ENCODE data around the gene LUZP4. TPM values are rescaled to one million over a fixed set of nuclear protein-coding genes. Genes with fewer than 3 reads are reported as not detected.

Gene LUZP4
- total RNA-seq, 1 experiment from 2014 or later, result not detected

DNA sequence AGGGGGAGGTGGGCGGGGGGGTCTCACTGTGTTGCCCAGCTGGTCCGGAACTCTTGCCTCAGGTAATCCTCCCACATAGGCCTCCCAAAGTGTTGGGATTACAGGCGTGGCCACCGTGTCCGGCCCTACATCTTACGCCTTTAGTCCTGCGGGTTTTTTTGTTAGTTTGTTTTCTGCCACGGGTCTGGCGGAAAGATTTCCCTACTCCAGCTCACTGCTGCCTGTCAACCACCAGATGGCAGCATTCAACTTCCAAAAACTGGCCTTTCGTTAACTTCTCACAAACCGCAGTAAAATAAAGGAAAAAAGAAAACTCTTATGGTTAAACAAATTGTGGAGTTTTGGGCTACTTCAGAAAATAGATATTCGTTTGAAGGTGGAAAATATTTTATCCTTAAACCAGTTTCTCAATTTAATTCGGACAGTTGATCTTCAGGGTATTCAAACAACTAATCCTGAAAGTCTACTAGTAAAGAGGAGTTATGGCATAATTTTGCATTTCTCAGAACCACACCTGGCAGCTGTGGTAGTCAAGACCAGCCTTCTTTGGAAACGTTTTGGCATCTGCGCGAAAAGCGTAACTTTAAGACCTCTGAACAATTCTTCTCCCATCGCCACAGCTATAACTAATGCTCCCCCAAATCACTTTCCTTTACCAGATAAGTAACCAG is 41.1 kb downstream of the LUZP4 start:
- Histone ChIP-seq H3K27me3 (ENCODE audit: insufficient read depth, low read depth) (no peaks in the 10 kb centered on the region), H3K4me2 (peak overlapping the region; percentile 9), H3K36me3 (ENCODE audit: low read depth) (no peaks in the 10 kb centered on the region), H3K4me1 (replicated peaks; ENCODE audit: insufficient read depth) (0 out of 2 replicates have a peak, but pooled peaks cover 6% of the 10 kb centered on the region), H3F3A (ENCODE audit: insufficient read depth, low read depth) (no peaks in the 10 kb centered on the region), H4K20me1 (ENCODE audit: insufficient read depth) (no peaks in the 10 kb centered on the region), H2AFZ (no peak overlapping the region), H3K9me3 (ENCODE audit: insufficient read depth, low read depth) (no peaks in the 10 kb centered on the region), H3K4me3 (no peak overlapping the region), H3K9me2 (ENCODE audit: insufficient read depth) (no peaks in the 10 kb centered on the region), H3K79me2 (ENCODE audit: low read depth) (no peaks in the 10 kb centered on the region), H3K27ac (no peak overlapping the region)
- TF ChIP-seq, protein P1, sequence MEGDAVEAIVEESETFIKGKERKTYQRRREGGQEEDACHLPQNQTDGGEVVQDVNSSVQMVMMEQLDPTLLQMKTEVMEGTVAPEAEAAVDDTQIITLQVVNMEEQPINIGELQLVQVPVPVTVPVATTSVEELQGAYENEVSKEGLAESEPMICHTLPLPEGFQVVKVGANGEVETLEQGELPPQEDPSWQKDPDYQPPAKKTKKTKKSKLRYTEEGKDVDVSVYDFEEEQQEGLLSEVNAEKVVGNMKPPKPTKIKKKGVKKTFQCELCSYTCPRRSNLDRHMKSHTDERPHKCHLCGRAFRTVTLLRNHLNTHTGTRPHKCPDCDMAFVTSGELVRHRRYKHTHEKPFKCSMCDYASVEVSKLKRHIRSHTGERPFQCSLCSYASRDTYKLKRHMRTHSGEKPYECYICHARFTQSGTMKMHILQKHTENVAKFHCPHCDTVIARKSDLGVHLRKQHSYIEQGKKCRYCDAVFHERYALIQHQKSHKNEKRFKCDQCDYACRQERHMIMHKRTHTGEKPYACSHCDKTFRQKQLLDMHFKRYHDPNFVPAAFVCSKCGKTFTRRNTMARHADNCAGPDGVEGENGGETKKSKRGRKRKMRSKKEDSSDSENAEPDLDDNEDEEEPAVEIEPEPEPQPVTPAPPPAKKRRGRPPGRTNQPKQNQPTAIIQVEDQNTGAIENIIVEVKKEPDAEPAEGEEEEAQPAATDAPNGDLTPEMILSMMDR (conservative IDR thresholded peaks at IDR 0.05), result peak; percentile 88
- no peak for TF ChIP-seq EZH2 (IDR thresholded peaks at IDR 0.05; ENCODE audit: low read depth)
- no TSS peak for BruUV-seq (replicated peaks)
- peak; percentile 57 to 65 for DNase-seq
- intact Hi-C loops (cut with micrococcal nuclease; ENCODE audit: unreplicated experiment), result loop anchor here (1.0 kb wide), 5 partner anchors 103 to 360 kb away; no protein-coding TSS in a partner anchor
- POLR2A ChIA-PET (ENCODE audit: unreplicated experiment), result interaction anchor here (0.8 kb wide), 1 partner anchor 285 kb away, joined by 47 read pairs; no protein-coding TSS in a partner anchor
- CTCF ChIA-PET, result interaction anchor here (0.6 to 2.1 kb wide), 4 partner anchors 231 to 335 kb away, joined by 3 to 7 read pairs (median 4); no protein-coding TSS in a partner anchor

DNA sequence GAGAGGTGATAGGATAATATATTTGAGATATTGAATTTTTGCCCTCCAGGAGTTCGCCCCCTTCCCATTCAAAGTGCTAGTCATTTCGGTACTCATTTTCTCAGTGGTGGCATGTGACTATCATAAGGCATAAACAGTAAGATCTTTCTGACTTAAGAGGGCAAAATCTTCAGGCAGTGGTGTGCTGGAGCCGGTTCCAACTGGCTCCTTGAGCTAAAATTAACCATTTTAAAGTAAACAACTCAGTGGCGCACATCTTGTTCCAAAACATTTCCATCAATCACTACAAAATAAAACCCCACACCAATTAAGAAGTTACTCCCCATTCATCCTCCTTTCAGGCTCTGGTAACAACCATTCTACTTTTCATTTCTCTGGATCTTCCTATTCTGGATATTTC is 43.3 kb downstream of the LUZP4 start:
- TF ChIP-seq, protein P1 (conservative IDR thresholded peaks at IDR 0.05), result no peak
- no peak for TF ChIP-seq EZH2 (IDR thresholded peaks at IDR 0.05; ENCODE audit: low read depth)
- H3K4me2 ChIP-seq, result no peak overlapping the region
- H2AFZ ChIP-seq, result no peak overlapping the region
- H3K4me1 ChIP-seq (replicated peaks; ENCODE audit: insufficient read depth), result 0 out of 2 replicates have a peak, but pooled peaks cover 6% of the 10 kb centered on the region
- no peak overlapping the region for H3K27ac ChIP-seq
- BruUV-seq (replicated peaks), result no TSS peak
- CTCF ChIA-PET, result no interaction called here
- no peaks in the 10 kb centered on the region for H3K9me2 ChIP-seq (ENCODE audit: insufficient read depth)
- no peaks in the 10 kb centered on the region for H3K27me3 ChIP-seq (ENCODE audit: insufficient read depth, low read depth)
- H3K9me3 ChIP-seq (ENCODE audit: insufficient read depth, low read depth), result no peaks in the 10 kb centered on the region
- no peaks in the 10 kb centered on the region for H4K20me1 ChIP-seq (ENCODE audit: insufficient read depth)
- POLR2A ChIA-PET (ENCODE audit: unreplicated experiment), result no interaction called here
- H3K36me3 ChIP-seq (ENCODE audit: low read depth), result no peaks in the 10 kb centered on the region
- no peaks in the 10 kb centered on the region for H3F3A ChIP-seq (ENCODE audit: insufficient read depth, low read depth)
- intact Hi-C loops (cut with micrococcal nuclease; ENCODE audit: unreplicated experiment), result no loop called here
- no peak overlapping the region for H3K4me3 ChIP-seq
- H3K79me2 ChIP-seq (ENCODE audit: low read depth), result no peaks in the 10 kb centered on the region
- no peak for DNase-seq

DNA sequence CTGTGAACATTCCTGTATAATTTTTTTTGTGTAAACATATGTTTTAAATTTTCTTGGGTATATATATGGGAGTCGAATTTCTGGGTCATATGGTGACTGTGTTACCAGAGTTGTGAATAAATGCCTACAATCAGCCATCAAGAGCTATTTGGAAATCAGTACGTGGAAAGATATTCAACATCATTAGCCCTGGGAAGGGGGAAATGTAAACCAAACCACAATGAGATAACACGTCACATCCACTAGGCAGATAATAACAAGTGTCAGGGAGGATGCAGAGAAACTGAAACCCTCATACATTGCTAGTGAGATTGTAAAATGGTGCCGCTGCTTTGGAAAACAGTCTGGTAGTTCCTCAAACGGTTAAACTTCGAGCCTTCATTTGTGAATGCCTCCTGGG is 43.9 kb downstream of the LUZP4 start:
- no peaks in the 10 kb centered on the region for H3K9me2 ChIP-seq (ENCODE audit: insufficient read depth)
- no peak for DNase-seq
- no peak overlapping the region for H2AFZ ChIP-seq
- no TSS peak for BruUV-seq (replicated peaks)
- POLR2A ChIA-PET (ENCODE audit: unreplicated experiment), result no interaction called here
- H3K36me3 ChIP-seq (ENCODE audit: low read depth), result no peaks in the 10 kb centered on the region
- no peaks in the 10 kb centered on the region for H3K79me2 ChIP-seq (ENCODE audit: low read depth)
- H4K20me1 ChIP-seq (ENCODE audit: insufficient read depth), result no peaks in the 10 kb centered on the region
- CTCF ChIA-PET, result no interaction called here
- no peak for TF ChIP-seq EZH2 (IDR thresholded peaks at IDR 0.05; ENCODE audit: low read depth)
- TF ChIP-seq, protein P1 (conservative IDR thresholded peaks at IDR 0.05), result no peak
- H3K4me1 ChIP-seq (replicated peaks; ENCODE audit: insufficient read depth), result 0 out of 2 replicates have a peak, but pooled peaks cover 6% of the 10 kb centered on the region
- H3K27me3 ChIP-seq (ENCODE audit: insufficient read depth, low read depth), result no peaks in the 10 kb centered on the region
- H3K27ac ChIP-seq, result no peak overlapping the region
- no peaks in the 10 kb centered on the region for H3F3A ChIP-seq (ENCODE audit: insufficient read depth, low read depth)
- H3K4me2 ChIP-seq, result no peak overlapping the region
- intact Hi-C loops (cut with micrococcal nuclease; ENCODE audit: unreplicated experiment), result no loop called here
- H3K9me3 ChIP-seq (ENCODE audit: insufficient read depth, low read depth), result no peaks in the 10 kb centered on the region
- H3K4me3 ChIP-seq, result no peak overlapping the region
